ENCODE measurements around the gene MOCS1. TPM values are rescaled to one million over a fixed set of nuclear protein-coding genes. Genes with fewer than 3 reads are reported as not detected.

Gene MOCS1
- total and polyA plus RNA-seq, 9 of the 15 experiments (the other 6 are each of a cell fraction or from before 2014, with no cell fraction given), result 0.69 to 12.7 (median 8.7) TPM

GRCh38 chr6:39964530-39964929 is 30.3 kb upstream of the MOCS1 start (continued):
- TF ChIP-seq ZBTB40 (IDR thresholded peaks at IDR 0.05) (no peak), ZBTB40 (CRISPR knock-in tag; IDR thresholded peaks at IDR 0.05) (no peak), U2AF1 (optimal IDR thresholded peaks at IDR 0.05; ENCODE audit: low read depth, low read length) (no peak)
- TF ChIP-seq, protein P1, sequence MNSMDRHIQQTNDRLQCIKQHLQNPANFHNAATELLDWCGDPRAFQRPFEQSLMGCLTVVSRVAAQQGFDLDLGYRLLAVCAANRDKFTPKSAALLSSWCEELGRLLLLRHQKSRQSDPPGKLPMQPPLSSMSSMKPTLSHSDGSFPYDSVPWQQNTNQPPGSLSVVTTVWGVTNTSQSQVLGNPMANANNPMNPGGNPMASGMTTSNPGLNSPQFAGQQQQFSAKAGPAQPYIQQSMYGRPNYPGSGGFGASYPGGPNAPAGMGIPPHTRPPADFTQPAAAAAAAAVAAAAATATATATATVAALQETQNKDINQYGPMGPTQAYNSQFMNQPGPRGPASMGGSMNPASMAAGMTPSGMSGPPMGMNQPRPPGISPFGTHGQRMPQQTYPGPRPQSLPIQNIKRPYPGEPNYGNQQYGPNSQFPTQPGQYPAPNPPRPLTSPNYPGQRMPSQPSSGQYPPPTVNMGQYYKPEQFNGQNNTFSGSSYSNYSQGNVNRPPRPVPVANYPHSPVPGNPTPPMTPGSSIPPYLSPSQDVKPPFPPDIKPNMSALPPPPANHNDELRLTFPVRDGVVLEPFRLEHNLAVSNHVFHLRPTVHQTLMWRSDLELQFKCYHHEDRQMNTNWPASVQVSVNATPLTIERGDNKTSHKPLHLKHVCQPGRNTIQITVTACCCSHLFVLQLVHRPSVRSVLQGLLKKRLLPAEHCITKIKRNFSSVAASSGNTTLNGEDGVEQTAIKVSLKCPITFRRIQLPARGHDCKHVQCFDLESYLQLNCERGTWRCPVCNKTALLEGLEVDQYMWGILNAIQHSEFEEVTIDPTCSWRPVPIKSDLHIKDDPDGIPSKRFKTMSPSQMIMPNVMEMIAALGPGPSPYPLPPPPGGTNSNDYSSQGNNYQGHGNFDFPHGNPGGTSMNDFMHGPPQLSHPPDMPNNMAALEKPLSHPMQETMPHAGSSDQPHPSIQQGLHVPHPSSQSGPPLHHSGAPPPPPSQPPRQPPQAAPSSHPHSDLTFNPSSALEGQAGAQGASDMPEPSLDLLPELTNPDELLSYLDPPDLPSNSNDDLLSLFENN (IDR thresholded peaks at IDR 0.05; ENCODE audit: low read depth in 2 of 2, low read length in 2 of 2), result no peak
